Measurements from ENCODE around the gene S100A5.

DNA sequence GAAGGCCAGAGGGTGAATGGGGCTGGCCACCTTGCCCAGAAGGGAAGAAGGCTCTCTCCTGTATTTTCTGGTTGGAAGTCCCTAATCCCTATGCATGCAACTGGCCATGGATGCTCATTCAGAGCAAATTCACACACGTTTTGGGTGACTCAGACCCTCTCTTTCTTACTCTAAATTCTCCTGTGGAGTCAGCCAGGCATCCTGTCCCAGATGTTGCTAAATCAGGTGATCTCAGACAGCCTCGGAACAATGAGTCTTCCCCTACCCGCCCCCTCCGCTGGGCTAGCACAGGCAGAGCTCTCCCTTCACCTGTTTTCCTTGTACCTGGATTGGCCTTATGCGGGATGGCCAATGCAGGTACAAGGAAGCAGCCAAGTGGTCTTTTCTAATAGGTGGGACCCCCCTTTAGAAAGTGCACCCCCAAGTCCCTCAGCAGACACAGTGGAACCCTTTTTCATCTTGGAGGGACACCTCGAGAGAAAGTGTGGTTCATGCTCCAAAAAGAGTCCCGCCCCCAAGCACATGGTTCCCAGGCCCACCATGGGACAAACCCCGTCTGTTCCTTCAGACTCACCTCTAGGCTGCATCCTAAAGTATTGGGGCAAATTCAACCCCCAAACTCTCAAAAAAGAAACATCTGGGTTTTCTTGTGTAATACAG lies 13.6 kb downstream of the S100A5 start:
- TF ChIP-seq POLR2A (IDR thresholded peaks at IDR 0.05): no peak
- TF ChIP-seq, protein P1, sequence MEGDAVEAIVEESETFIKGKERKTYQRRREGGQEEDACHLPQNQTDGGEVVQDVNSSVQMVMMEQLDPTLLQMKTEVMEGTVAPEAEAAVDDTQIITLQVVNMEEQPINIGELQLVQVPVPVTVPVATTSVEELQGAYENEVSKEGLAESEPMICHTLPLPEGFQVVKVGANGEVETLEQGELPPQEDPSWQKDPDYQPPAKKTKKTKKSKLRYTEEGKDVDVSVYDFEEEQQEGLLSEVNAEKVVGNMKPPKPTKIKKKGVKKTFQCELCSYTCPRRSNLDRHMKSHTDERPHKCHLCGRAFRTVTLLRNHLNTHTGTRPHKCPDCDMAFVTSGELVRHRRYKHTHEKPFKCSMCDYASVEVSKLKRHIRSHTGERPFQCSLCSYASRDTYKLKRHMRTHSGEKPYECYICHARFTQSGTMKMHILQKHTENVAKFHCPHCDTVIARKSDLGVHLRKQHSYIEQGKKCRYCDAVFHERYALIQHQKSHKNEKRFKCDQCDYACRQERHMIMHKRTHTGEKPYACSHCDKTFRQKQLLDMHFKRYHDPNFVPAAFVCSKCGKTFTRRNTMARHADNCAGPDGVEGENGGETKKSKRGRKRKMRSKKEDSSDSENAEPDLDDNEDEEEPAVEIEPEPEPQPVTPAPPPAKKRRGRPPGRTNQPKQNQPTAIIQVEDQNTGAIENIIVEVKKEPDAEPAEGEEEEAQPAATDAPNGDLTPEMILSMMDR (IDR thresholded peaks at IDR 0.05): no peak
